ENCODE data around the gene PITHD1. TPM values are rescaled to one million over a fixed set of nuclear protein-coding genes. Genes with fewer than 3 reads are reported as not detected.

The PITHD1 gene
- total and polyA plus RNA-seq, 10 of the 15 experiments (the other 5 are each of a cell fraction or from before 2014, with no cell fraction given) = 23.7 to 82.2 (median 67.0) TPM

GRCh38 chr1:23809751-23810171, 31.5 kb downstream of the PITHD1 start (continued):
- TF ChIP-seq ZNF687 (IDR thresholded peaks at IDR 0.05) (0 out of 2 replicates have a peak, but pooled peaks have one; percentile 52), RUNX3 (IDR thresholded peaks at IDR 0.05; ENCODE audit: low read length) (peak; percentile 10; the same call in 1 of the 2 replicates), FOXM1 (IDR thresholded peaks at IDR 0.05; ENCODE audit: low read depth, low read length) (peak; percentile 56; the same call in 1 of the 2 replicates), TCF3 (IDR thresholded peaks at IDR 0.05; ENCODE audit: borderline replicate concordance, insufficient read depth, low read depth, low read length) (no peak), SMC3 (IDR thresholded peaks at IDR 0.05; ENCODE audit: borderline replicate concordance, low read length) (peak; percentile 91), ZNF24 (IDR thresholded peaks at IDR 0.05) (0 out of 2 replicates have a peak, but pooled peaks have one; percentile 49), GATAD2B (conservative IDR thresholded peaks at IDR 0.05; ENCODE audit: low read depth) (no peak), MTA3 (IDR thresholded peaks at IDR 0.05; ENCODE audit: borderline replicate concordance, low read length) (no peak), TCF7 (IDR thresholded peaks at IDR 0.05; ENCODE audit: borderline replicate concordance) (peak; percentile 98), RAD51 (IDR thresholded peaks at IDR 0.05) (peak; percentile 73), MEF2A (IDR thresholded peaks at IDR 0.05; ENCODE audit: insufficient read depth, low read depth, low read length) (no peak), ATF7 (IDR thresholded peaks at IDR 0.05; ENCODE audit: low read depth) (peak; percentile 93), NBN (IDR thresholded peaks at IDR 0.05) (peak; percentile 35; the same call in 1 of the 2 replicates), RB1 (IDR thresholded peaks at IDR 0.05; ENCODE audit: borderline replicate concordance) (0 out of 2 replicates have a peak, but pooled peaks have one; percentile 18), SMARCA5 (IDR thresholded peaks at IDR 0.05) (peak; percentile 91), STAT1 (conservative IDR thresholded peaks at IDR 0.05) (no peak), CREB1 (IDR thresholded peaks at IDR 0.05; ENCODE audit: low read depth) (peak; percentile 60; the same call in 1 of the 2 replicates), BACH1 (IDR thresholded peaks at IDR 0.05; ENCODE audit: borderline replicate concordance) (peak; percentile 54; the same call in 1 of the 2 replicates), ZNF592 (IDR thresholded peaks at IDR 0.05) (0 out of 2 replicates have a peak, but pooled peaks have one; percentile 36), SKIL (IDR thresholded peaks at IDR 0.05; ENCODE audit: low read depth, poor library complexity, severe bottlenecking) (peak; percentile 62), BHLHE40 (IDR thresholded peaks at IDR 0.05; ENCODE audit: borderline replicate concordance in 1 of 2, low read depth in 2 of 2, low read length in 1 of 2) (peak; percentile 99 to 100), DPF2 (IDR thresholded peaks at IDR 0.05) (no peak)

Data from GM12878 (cell line).